Measurements from ENCODE around the gene KCNK5. TPM values are rescaled to one million over a fixed set of nuclear protein-coding genes. Genes with fewer than 3 reads are reported as not detected.

KCNK5 gene
- total RNA-seq, 1 experiment from 2014 or later: not detected

GRCh38 chr6:39173270-39173669 lies 56.0 kb downstream of the KCNK5 start:
- no peak for DNase-seq (ENCODE audit: low read depth)

DNA sequence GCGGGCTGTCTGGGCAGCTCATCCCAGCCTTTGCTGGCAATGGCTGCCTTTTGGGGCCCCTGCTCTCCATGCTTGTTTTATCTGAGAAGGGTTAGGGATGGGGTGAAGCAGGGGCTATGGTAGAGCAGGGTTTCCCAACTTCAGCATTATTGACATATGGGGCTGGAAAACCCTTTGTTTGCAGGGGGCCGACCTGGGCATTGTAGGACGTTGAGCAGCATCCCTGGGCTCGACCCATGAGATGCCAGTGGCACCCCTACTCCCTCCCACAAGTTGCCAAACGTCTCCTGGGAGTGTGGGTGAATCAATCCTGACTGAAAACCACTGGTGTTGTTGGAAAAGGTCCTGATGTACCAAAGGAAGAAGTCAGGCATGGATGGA lies 56.9 kb downstream of the KCNK5 start:
- DNase-seq (ENCODE audit: low read depth): no peak

DNA sequence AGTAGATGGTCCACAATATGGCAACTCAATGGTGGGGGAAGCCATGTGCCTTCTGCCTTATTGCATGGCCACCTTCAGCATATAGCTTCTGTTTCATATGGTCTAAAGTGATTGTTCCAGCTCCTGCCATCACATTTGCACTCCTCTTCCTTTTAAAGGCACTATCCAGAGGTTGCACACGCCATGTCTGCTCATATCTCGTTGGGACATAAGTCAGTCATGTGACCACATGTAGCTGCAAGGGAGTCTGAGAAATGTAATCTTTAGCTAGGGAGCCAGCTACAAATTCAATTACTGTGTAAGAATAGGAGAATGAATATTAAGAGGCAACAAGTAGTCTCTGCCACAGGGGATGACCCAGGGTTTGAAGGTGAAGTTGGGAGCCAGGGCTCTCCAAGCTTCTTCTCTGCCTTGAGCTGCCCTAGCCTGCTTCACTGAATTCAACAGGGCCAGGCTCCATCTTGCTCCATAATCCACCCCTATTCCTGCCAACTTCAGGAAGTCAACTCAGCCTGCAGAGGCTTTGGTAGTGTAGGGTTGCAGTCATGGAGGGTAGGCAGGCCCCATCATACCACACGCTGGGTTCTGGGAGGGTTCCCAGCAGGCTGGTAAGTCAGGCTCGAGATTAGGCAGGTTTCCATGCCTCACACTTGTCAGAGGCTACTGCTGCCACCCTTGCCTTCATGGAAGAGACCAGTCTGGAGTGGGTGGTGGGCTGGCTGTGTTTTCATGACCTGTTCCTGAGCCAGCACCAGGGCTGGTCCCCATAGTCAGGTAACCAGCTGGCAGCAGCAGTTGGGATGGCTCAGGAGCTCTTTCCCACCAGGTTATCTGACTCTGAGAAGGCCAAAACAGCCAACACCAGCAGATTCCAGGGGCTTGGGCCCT lies 57.5 kb downstream of the KCNK5 start:
- no peak for DNase-seq (ENCODE audit: low read depth)

DNA sequence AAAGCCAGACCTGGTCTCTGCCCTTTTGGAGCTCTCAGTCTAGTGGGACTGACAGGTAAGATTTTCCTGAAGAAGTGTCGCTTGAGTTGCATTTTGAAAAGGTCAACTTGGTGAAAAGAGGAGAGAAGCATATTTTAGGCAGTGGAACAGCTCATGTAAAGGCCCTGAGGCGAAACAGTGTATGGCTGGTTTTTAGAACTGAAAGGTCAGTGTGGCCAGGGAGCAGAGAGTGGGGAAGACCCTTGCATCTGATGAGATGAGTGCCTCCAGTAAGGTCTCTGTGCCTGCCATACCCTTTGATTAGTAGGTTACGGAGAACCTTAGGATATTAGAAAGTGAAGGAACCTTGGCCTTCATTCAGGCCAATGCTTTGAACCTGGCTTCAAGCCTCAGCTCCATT lies 58.4 kb downstream of the KCNK5 start:
- DNase-seq (ENCODE audit: low read depth): no peak

GRCh38 chr6:39170389-39170788 lies 58.9 kb downstream of the KCNK5 start:
- no peak for DNase-seq (ENCODE audit: low read depth)

- DNase-seq (ENCODE audit: low read depth): no peak
Measured at GRCh38 chr6:39169448-39170344, 59.6 kb downstream of the KCNK5 start.

- DNase-seq (ENCODE audit: low read depth): no peak
Measured at GRCh38 chr6:39167866-39168625, 61.2 kb downstream of the KCNK5 start.

GRCh38 chr6:39167321-39167720 lies 62.0 kb downstream of the KCNK5 start:
- no peak for DNase-seq (ENCODE audit: low read depth)

GRCh38 chr6:39166912-39167290 lies 62.4 kb downstream of the KCNK5 start:
- no peak for DNase-seq (ENCODE audit: low read depth)

GRCh38 chr6:39166189-39166911 lies 62.9 kb downstream of the KCNK5 start:
- peak; percentile 53 for DNase-seq (ENCODE audit: low read depth)

DNA sequence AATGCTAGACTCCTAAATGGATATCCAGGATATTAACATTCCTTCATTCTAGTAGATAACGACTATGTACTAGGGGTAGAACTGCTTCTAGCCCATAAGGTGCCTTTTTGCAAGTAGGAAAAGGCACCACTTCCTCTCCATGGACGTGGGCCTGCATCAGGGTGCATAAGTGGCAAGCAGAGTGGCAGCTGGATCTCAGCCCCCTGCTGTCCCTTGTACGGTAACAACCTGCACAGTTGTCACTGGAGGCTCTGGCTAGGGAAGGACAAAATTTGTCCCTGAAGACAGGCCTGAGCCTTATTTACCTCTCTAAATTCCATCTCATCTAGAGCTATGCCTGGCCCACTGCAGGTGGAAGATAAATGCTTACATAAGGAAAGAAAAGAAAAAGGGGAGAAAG lies 71.8 kb downstream of the KCNK5 start:
- DNase-seq (ENCODE audit: low read depth): no peak

GRCh38 chr6:39156801-39157200 lies 72.5 kb downstream of the KCNK5 start:
- DNase-seq (ENCODE audit: low read depth): no peak

DNA sequence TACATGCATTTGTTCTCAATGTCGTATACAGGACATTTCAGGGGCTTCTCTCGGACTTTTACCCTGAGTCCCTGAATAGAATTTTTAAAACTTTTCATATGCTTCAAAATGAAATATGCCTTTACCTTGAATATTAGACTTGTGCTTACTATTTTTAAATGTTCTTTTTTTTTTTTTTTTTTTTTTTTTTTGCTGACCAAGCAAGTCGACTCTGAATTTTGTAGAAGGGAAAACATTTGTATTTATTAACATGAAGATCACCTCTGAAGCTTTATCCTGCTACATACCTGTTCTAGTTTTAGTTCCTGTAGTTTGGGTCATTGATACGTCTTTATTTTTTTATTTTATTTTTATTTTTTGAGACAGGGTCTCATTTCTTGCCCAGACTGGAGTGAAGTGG lies 74.6 kb downstream of the KCNK5 start:
- DNase-seq (ENCODE audit: low read depth): no peak

DNA sequence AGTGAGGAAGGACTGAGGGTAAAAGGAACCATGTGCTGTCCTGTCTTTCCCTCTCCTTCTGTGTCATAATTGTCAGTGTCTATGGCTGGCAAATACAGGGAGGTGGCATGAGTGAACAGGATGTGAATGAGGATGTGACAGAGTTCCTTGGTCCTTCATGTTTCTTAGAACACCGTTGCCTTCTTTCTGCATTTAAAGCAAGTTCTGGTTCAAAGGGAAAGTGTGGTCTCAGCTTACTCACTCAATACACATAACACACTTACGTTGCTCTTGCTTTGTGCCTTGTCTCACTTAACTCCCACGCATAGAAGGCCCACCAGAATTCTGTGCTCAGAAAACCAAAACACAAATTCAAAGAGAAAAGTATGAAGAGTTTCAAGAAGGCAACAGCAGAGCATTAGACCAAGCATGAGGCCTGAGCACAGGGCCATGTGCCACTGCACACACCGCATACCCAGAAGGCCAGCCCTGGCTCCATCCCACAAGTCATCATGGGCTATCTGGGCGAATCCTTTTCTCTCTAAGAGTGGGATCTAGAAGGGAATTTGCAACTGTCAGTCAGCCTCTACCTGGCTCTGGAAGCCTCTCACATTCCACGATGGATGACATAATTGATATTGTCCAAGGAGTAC lies 75.4 kb downstream of the KCNK5 start:
- DNase-seq (ENCODE audit: low read depth): no peak

- DNase-seq (ENCODE audit: low read depth): no peak
Measured at GRCh38 chr6:39152262-39152661, 77.0 kb downstream of the KCNK5 start.

GRCh38 chr6:39151211-39151610 lies 78.1 kb downstream of the KCNK5 start:
- DNase-seq (ENCODE audit: low read depth): no peak

DNA sequence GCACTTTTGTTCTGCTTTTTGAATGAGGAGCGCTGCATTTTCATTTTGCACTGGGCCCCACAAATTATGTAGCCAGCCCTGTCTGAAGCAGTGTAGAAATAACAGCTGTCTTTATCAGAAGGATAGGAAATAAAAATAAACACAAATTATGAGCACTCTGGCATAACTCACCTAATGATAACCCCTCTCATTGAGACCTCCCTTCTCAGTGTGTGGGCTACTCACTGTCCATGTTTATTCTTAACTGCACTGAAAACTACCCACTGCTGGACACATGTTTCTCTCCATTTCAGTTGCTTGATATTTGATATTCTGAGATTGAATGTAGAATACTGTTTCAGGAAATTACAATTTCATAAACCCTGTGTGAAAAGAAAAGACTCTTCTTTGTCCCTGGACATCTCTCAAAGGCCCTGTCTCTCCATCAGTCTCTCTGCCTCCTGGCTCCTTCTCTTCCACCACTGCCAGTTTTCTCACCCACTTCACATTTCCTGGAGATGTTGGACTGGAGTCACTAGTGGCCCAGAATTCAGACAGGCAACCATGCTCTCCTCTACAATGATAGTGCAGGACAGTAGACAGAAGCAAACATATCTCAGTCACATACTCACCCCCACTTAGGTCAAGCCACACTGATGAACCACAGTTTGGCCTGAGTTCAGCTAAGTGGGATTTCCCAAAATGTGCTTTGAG lies 84.6 kb downstream of the KCNK5 start:
- DNase-seq (ENCODE audit: low read depth): no peak

DNA sequence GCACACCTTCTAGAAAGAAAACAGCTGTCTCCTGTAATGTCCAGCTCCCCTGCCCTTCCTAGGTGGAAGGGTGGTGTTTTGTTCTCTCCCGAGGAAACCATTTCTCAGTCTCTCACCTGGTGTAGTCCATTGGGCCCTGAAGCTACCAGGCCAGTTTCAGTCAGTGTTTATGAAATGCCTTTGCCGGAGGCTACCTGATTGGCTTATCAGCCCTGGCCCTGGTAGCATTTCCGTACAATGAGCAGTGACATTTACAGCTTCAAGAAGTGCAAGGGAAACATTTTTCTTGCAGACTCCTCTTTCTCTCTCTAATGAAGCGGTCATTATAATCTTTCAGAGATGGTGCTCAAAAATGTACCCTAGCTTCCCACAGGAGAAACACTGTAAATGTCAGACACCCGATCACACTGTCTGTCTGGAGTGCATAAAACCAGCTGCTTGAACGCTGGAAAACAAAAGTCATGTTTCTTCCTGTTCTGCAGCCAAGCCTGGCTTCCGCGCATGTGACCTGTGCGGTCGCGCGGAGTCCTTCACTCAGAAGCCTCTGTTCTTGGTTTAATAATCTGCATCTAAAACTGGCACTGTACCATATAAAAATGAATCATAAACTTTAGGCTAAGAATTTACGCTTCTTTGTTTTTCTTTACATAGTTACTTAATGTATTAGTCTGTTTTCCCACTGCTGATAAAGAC lies 85.9 kb downstream of the KCNK5 start:
- DNase-seq (ENCODE audit: low read depth): no peak

GRCh38 chr6:39140556-39141167 lies 88.6 kb downstream of the KCNK5 start:
- DNase-seq (ENCODE audit: low read depth): no peak

Data from M059J (cell line).